NOMO-1 treated with DMSO at 0.1 percent for 48 hours (cell line): Measurements from ENCODE around the gene SLC16A4.

Experiments used
- DNase-seq: peaks from one replicate; lab custom pipeline; 2025; ENCODE audit not compliant: unreplicated experiment; lab: John Stamatoyannopoulos, UW

SLC16A4 gene

GRCh38 chr1:110361856-110362255, 29.0 kb downstream of the SLC16A4 start:
- no peak for DNase-seq

GRCh38 chr1:110360431-110360830, 30.4 kb downstream of the SLC16A4 start:
- peak; percentile 32 for DNase-seq

GRCh38 chr1:110356379-110356778, 34.4 kb downstream of the SLC16A4 start:
- DNase-seq: no peak

DNA sequence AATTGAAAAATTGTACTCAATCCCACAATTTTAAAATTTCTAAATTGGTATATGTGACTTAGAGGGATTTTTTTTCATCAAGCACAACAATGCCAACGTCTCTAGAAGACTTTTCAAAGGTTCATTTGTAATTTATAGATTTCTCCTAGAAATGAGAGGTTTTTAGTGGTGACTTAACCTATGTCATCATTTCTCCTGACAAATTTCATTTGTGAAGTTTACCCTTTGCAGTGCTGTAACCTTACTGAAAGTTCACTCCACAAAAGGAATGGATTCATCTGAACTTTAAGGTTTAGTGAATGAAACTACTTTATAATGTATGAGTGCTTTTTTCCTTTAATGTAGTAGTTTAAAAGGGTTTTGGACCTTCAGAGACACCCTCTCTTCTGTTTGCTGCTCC, 35.5 kb downstream of the SLC16A4 start:
- no peak for DNase-seq

DNA sequence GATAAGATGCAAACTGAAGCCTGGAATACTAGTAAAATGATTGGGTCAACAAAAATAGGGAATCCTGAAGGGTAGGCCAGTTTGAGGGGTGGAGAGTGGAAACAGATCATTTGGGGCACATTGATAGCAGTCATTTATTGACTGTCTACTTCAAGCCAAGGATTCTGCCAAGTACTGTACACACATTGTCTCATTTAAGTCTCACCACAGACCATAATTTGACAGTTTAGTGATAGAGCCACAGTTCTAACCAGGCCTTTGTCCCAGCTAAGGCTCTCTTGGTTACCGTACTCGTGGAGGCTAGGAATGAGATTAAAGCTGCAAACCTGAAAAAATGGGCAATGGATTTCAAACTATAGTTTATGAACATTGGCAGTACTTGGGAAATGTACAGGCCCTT, 40.5 kb downstream of the SLC16A4 start:
- DNase-seq: no peak

DNA sequence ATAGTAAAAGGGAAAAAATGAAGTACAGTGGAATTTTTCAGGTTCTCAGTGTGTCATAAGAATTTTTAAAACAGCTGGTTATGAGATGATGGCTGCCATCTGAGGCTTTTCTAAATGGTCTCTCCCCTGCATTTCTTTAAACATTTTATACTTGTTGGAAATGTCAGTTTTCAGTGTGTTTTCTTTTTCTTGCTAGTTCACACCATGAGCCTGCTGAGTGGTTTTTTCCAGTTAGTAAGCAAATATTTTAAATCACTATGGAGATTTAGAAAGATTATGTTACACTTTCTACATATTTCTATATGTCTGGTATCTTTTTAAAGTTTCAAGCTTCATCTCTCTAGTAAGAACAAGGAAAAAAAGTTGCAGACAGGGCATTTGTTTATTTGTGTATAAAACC, 42.1 kb downstream of the SLC16A4 start:
- no peak for DNase-seq

DNA sequence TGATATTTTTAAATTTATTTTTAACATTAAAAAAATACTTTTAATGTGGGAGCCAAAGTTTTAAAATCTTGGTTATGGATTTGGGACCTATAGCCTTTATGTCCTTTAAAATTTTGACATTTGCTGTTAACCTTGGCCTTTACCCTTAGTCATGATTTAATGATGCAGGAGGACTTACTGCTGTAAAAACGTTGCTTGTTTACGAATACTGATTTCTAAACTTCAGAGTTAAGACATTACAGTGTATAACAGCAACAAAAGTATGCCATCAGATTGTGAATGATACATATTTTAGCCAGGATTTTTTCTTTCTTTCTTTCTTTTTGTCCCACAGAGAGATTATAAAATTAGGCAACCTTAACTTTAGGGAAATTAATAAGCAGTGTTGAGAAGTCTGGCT, 42.8 kb downstream of the SLC16A4 start:
- DNase-seq: no peak

DNA sequence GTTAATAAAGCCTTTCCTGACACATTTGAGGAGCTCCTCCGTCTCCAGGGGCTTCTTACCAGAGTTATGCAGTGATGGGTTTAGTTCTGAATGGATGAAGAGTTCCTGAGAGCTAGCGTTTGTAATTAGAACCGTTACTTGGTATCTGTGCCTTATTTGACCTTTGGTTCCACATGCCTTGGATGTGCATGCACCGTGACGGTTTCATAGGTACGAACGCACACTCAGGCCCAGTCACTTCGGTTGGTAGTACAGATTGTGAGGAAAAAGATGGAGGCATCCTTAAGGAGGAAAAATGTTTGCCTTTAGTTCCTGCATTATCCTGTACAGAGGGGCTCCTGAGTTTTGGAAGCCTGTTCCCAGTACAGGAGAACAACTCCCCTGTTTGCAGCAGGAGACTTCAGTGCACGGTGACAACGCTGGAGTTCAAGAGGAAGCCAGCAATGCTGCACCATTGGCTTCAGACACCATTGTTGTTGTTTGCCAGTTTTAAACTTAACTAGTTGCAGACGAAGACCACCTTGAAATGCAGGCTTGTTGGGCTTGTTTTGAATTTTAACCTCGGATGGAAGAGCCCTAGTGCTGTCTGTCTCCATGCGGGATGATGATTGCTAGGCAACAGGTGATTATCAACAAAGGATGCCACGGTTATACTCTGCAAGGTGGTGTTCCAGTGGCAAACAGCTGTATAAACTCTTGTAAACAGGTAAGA, 43.5 kb downstream of the SLC16A4 start:
- no peak for DNase-seq

DNA sequence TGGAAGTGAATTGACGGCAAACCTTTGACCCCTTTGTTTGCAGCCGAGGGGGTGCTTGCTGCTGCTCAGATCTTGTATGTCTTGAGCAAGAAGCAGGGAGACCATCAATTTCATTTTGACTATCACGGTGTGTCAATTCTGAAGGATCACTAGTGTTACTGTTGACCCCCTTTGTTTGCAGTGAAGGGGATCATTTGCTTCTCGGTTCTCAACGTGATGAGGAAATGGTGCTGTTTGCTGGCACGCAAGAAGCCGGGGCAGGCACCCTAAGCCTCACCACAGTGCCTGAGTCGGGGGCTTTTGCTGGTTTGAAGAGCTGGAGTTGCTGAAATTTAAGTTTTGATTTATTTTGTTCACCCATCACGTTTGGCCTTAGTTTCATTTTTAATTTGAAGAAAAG, 44.1 kb downstream of the SLC16A4 start:
- DNase-seq: no peak

- DNase-seq: no peak
Measured at GRCh38 chr1:110345480-110345879, 45.3 kb downstream of the SLC16A4 start.

- DNase-seq: no peak
Measured at GRCh38 chr1:110344152-110344551, 46.7 kb downstream of the SLC16A4 start.

- DNase-seq: no peak
Measured at GRCh38 chr1:110343249-110343648, 47.6 kb downstream of the SLC16A4 start.

GRCh38 chr1:110341872-110342331, 48.9 kb downstream of the SLC16A4 start:
- DNase-seq: peak; percentile 8

- no peak for DNase-seq
Measured at GRCh38 chr1:110341146-110341871, 49.5 kb downstream of the SLC16A4 start.

- DNase-seq: no peak
Measured at GRCh38 chr1:110340207-110340468, 50.7 kb downstream of the SLC16A4 start.

GRCh38 chr1:110339407-110340206, 51.2 kb downstream of the SLC16A4 start:
- DNase-seq: peak; percentile 29

GRCh38 chr1:110338886-110339406, 51.9 kb downstream of the SLC16A4 start, which contains the start of gene RBM15:
Gene RBM15 (plus strand): TSS chr1:110339377. CDS start chr1:110339406, 29 bp downstream.
- peak; percentile 100 for DNase-seq

DNA sequence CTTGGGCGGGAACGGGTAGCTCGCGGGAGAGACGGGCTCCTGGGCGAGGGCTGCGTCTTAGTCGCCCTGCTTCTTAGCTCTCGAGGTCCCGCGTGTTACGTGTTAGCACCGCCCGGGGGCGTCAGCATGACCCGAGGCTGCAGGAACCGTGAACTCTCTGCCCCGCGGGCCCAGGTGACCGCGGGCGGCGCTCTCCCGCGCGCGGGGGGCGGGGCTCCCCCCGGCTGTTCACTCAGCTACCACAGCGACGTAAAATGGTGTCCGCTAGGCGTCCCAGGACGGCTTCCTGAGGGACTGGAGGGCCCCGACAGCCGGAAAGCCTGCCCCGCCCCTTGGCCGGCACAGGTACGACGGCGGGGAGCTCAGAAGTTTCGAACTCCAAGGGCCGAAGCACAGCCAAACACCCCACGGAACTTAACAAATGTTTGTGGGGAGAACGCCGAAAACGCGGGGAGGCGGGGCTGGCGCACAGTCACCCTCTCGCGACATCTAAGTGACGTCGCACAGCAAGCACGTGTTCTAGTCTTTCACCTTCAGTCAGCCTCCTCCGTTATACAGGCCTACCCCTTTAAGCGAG, 52.4 kb downstream of the SLC16A4 start:
- DNase-seq: peak; percentile 92

DNA sequence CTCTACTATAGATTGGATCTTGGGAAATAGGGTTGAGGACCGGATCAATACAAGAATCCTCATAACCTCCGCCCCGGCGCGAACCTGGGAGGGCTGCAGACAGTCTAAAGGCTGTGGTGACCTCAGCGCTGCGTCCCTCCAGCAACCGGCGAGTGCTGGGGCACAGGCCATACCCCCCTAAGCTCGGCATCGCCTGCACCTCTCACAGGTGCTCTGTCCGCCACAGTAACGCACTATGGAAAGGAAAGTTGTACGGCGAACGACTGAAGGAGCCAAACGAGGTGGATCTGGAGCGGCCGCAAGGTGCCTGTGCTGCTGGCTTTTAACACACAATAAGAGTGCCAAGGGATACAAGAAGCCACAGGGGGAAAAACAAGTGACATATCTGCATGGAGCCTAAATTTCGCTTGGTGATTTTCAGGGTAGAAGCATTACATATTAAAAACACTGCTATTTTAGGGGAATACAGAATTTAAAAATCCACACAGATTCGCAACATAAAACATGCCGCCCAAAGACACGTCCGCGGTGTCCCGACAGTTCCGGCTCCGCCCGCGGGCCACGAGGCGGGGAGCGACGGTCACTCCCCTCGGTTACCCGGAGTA, 53.0 kb downstream of the SLC16A4 start:
- DNase-seq: peak; percentile 31

- DNase-seq: no peak
Measured at GRCh38 chr1:110336300-110337039, 54.4 kb downstream of the SLC16A4 start.
